HepG2 (cell line): ENCODE data around the gene PPY. TPM values are rescaled to one million over a fixed set of nuclear protein-coding genes. Genes with fewer than 3 reads are reported as not detected.

ENCODE experiments used
- CBFB ChIP-seq: sonication (generic); formaldehyde crosslinking; IDR thresholded peaks from 2 replicates; pipeline ENCODE4 v1.4.0; 2020; ENCODE audit warnings: missing genetic modification reagents
- CBX2 ChIP-seq, 2 experiments: fragments of 200-600 bp in 1 of 2; sonication (generic); formaldehyde crosslinking in 1 of 2; IDR thresholded peaks; 2 replicates each; pipeline versions ENCODE4 v1.7.0 to v1.8.1; 2018 to 2022; ENCODE audit warnings: low read depth in 2 of 2, low read length in 1 of 2, mild to moderate bottlenecking in 1 of 2, missing genetic modification reagents in 1 of 2
- CCDC6 ChIP-seq: sonication (generic); formaldehyde crosslinking; IDR thresholded peaks from 2 replicates; pipeline ENCODE4 v1.8.1; 2022; ENCODE audit warnings: mild to moderate bottlenecking, missing genetic modification reagents, moderate library complexity
- CEBPG ChIP-seq: IDR thresholded peaks from 2 replicates; pipeline ENCODE4 v1.6.1; 2016
- FOXM1 ChIP-seq: sonication (generic); formaldehyde crosslinking; IDR thresholded peaks from 2 replicates; pipeline ENCODE4 v1.5.0; 2020; ENCODE audit warnings: missing genetic modification reagents
- FOXP1 ChIP-seq, 2 experiments: fragments of 450-650 bp in 1 of 2; IDR thresholded peaks; 2 replicates each; pipeline ENCODE4 v1.6.1; 2017 to 2018; ENCODE audit warnings: antibody characterized with exemption in 1 of 2
- KDM2A ChIP-seq: sonication (generic); formaldehyde crosslinking; IDR thresholded peaks from 2 replicates; pipeline ENCODE4 v1.4.0; 2020; ENCODE audit warnings: low read depth, missing genetic modification reagents, borderline replicate concordance
- KLF16 ChIP-seq, 2 experiments: sonication (generic) in 1 of 2; formaldehyde crosslinking in 1 of 2; IDR thresholded peaks; 2 replicates each; pipeline versions ENCODE4 v1.6.1 to v1.8.0; 2016 to 2023; ENCODE audit warnings: missing genetic modification reagents in 2 of 2, missing compliant biosample characterization in 1 of 2
- MLLT10 ChIP-seq: sonication (generic); formaldehyde crosslinking; IDR thresholded peaks from 2 replicates; pipeline ENCODE4 v1.4.0; 2020; ENCODE audit warnings: missing genetic modification reagents
- NR2F2 ChIP-seq: IDR thresholded peaks from 2 replicates; pipeline ENCODE4 v1.6.1; 2012; ENCODE audit warnings: low read depth, inconsistent platforms, borderline replicate concordance
- POLR2AphosphoS2 ChIP-seq: IDR thresholded peaks from 2 replicates; pipeline ENCODE4 v1.6.1; 2011; ENCODE audit warnings: low read depth, low read length, improper control_type of control experiment
- RBM39 ChIP-seq: fragments of 200-400 bp; formaldehyde crosslinking; IDR thresholded peaks from one replicate; pipeline ENCODE4 v1.6.1; 2018; ENCODE audit warnings: antibody characterized with exemption, mild to moderate bottlenecking, low read depth, low read length; ENCODE audit not compliant: poor library complexity, severe bottlenecking
- SALL1 ChIP-seq: sonication (generic); formaldehyde crosslinking; IDR thresholded peaks from 2 replicates; pipeline ENCODE4 v1.8.0; 2022; ENCODE audit warnings: mild to moderate bottlenecking, missing genetic modification reagents
- SIN3B ChIP-seq: fragments of 150-350 bp; IDR thresholded peaks from 2 replicates; pipeline ENCODE4 v1.6.1; 2014; ENCODE audit warnings: low read length
- SMC3 ChIP-seq: IDR thresholded peaks from 2 replicates; pipeline ENCODE4 v1.6.1; 2011; ENCODE audit warnings: low read length, improper control_type of control experiment
- SP4 ChIP-seq: sonication (generic); formaldehyde crosslinking; IDR thresholded peaks from 2 replicates; pipeline ENCODE4 v1.8.1; 2023; ENCODE audit warnings: mild to moderate bottlenecking, missing genetic modification reagents
- YEATS4 ChIP-seq: sonication (generic); formaldehyde crosslinking; IDR thresholded peaks from 2 replicates; pipeline ENCODE4 v1.4.0; 2020; ENCODE audit warnings: missing genetic modification reagents, borderline replicate concordance
- ZNF451 ChIP-seq: sonication (generic); formaldehyde crosslinking; IDR thresholded peaks from 2 replicates; pipeline ENCODE4 v1.5.0; 2020; ENCODE audit warnings: mild to moderate bottlenecking, missing genetic modification reagents
- ZNF792 ChIP-seq: IDR thresholded peaks from 2 replicates; pipeline ENCODE4 v1.6.1; 2016
- polyA plus RNA-seq, 8 experiments: library from polyadenylated mRNA; depleted of rRNA in 3 of 8; stranded (reverse) in 7 of 8; unstranded in 1 of 8; fragments of >200 nt; fragmentation: Illumina TruSeq in 4 of 8; extraction: Trizol in 4 of 8; gene quantifications; 2 replicates each; pipeline versions ENCODE4 v1.2.1 to v1.2.3, GENCODE V29; 2011 to 2016; ENCODE audit warnings: low read depth in 4 of 8, missing spikeins in 1 of 8, mixed read lengths in 1 of 8; ENCODE audit not compliant: insufficient read depth in 1 of 8
- total RNA-seq, 5 experiments: library from RNA; depleted of rRNA; stranded (reverse); fragments of >200 nt; fragmentation: Illumina TruSeq; extraction: Trizol; gene quantifications; 2 replicates each; pipeline ENCODE4 v1.2.3, GENCODE V29; 2016; ENCODE audit warnings: low read depth in 1 of 5
- TF ChIP-seq, protein P1 (sequence below): sonication (generic); formaldehyde crosslinking; IDR thresholded peaks from 2 replicates; pipeline ENCODE4 v1.8.1; 2022; ENCODE audit warnings: low read depth, mild to moderate bottlenecking, missing genetic modification reagents
- TF ChIP-seq, protein P2 (sequence below): sonication (generic); formaldehyde crosslinking; IDR thresholded peaks from 2 replicates; pipeline ENCODE4 v1.5.1; 2020; ENCODE audit warnings: missing genetic modification reagents, mild to moderate bottlenecking, borderline replicate concordance
- TF ChIP-seq, protein P3 (sequence below): sonication (generic); formaldehyde crosslinking; IDR thresholded peaks from 2 replicates; pipeline ENCODE4 v1.4.0; 2020; ENCODE audit warnings: mild to moderate bottlenecking, missing genetic modification reagents, borderline replicate concordance
- TF ChIP-seq, protein P4 (sequence below): sonication (generic); formaldehyde crosslinking; IDR thresholded peaks from 2 replicates; pipeline ENCODE4 v1.4.0; 2020; ENCODE audit warnings: missing genetic modification reagents, borderline replicate concordance

The PPY gene
- total and polyA plus RNA-seq, 2 of the 13 experiments (the other 11 are each of a cell fraction or from before 2014, with no cell fraction given): not detected

DNA sequence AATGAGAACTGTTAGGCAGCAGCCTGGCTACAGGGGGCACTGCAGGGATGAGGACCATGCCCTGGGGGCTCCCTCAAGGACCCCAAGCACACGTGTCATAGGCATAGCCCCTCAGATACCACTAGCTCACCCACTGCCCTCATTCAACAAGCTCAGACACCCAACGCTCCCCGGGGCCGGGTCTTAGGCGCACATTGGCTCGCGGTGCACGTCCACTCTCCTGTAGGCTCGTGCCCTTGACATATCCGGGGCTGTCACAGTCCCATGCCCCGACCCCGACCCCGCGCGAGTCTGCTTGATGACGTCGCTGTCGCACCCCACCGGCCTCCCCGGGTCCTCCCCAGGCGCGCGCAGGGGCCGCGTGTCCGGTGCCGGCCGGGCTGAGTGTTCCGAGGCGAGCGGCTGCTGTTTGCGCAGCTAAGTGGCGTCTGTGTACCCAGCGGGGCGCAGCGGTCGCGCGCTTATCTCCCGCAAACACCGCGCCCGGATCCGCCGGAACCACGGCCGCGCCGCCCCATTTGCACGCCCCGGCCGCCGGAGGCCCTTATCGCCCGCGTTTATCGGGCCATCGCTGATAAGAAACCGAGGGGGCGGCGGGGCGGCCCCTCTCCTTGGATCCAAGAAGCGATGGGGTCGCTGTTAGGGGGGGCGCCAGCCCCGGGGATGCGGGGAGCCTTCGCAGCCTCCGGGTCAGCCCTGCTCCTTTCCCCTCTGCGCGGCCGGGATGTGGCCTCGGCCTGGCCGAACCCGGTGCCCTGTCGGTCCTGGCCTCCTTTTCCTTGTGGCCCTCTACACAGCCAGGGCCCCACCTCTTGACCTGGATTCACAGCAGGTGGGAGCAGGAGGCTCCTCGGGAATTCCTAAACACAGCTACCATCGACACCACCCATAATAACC lies 41.5 kb upstream of the PPY start (continued):
- TF ChIP-seq, protein P1, sequence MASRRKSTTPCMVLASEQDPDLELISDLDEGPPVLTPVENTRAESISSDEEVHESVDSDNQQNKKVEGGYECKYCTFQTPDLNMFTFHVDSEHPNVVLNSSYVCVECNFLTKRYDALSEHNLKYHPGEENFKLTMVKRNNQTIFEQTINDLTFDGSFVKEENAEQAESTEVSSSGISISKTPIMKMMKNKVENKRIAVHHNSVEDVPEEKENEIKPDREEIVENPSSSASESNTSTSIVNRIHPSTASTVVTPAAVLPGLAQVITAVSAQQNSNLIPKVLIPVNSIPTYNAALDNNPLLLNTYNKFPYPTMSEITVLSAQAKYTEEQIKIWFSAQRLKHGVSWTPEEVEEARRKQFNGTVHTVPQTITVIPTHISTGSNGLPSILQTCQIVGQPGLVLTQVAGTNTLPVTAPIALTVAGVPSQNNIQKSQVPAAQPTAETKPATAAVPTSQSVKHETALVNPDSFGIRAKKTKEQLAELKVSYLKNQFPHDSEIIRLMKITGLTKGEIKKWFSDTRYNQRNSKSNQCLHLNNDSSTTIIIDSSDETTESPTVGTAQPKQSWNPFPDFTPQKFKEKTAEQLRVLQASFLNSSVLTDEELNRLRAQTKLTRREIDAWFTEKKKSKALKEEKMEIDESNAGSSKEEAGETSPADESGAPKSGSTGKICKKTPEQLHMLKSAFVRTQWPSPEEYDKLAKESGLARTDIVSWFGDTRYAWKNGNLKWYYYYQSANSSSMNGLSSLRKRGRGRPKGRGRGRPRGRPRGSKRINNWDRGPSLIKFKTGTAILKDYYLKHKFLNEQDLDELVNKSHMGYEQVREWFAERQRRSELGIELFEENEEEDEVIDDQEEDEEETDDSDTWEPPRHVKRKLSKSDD (CRISPR knock-in tag): 0 out of 2 replicates have a peak, but pooled peaks have one; percentile 54
- TF ChIP-seq ZNF451 (peak; percentile 58; the same call in 1 of the 2 replicates), FOXP1 (IDR thresholded peaks at IDR 0.05) (no peak), FOXP1 (CRISPR knock-in tag; IDR thresholded peaks at IDR 0.05) (peak; percentile 84), CEBPG (peak; percentile 10; the same call in 1 of the 2 replicates), YEATS4 (no peak), KLF16 (CRISPR knock-in tag; IDR thresholded peaks at IDR 0.05) (peak; percentile 30 to 81; a peak in 2 of 4 replicates), KDM2A (CRISPR knock-in tag) (peak; percentile 98), CBFB (CRISPR knock-in tag) (peak; percentile 98), SALL1 (CRISPR knock-in tag) (peak; percentile 97), MLLT10 (CRISPR knock-in tag) (no peak), NR2F2 (peak; percentile 71; the same call in 1 of the 2 replicates), CBX2 (IDR thresholded peaks at IDR 0.05; ENCODE audit: low read depth, low read length) (no peak), CBX2 (CRISPR knock-in tag; IDR thresholded peaks at IDR 0.05; ENCODE audit: low read depth) (peak; percentile 98), POLR2AphosphoS2 (no peak), ZNF792 (CRISPR knock-in tag) (peak; percentile 94), CCDC6 (CRISPR knock-in tag) (peak; percentile 88; the same call in 1 of the 2 replicates), SMC3 (no peak), FOXM1 (CRISPR knock-in tag) (no peak), RBM39 (peak; percentile 88), SP4 (peak; percentile 74), SIN3B (no peak)
- TF ChIP-seq, protein P2, sequence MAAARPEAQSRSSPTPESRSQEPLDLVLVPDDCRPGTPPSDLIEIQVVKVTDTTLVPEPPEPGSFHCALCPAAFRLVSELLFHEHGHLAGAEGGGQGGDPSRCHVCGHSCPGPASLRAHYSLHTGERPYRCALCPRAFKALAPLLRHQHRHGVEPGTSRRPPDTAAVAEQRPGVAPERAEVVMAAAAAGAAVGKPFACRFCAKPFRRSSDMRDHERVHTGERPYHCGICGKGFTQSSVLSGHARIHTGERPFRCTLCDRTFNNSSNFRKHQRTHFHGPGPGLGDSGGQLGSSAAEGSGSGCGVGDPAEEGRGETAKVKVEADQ (CRISPR knock-in tag): peak; percentile 87
- TF ChIP-seq, protein P3, sequence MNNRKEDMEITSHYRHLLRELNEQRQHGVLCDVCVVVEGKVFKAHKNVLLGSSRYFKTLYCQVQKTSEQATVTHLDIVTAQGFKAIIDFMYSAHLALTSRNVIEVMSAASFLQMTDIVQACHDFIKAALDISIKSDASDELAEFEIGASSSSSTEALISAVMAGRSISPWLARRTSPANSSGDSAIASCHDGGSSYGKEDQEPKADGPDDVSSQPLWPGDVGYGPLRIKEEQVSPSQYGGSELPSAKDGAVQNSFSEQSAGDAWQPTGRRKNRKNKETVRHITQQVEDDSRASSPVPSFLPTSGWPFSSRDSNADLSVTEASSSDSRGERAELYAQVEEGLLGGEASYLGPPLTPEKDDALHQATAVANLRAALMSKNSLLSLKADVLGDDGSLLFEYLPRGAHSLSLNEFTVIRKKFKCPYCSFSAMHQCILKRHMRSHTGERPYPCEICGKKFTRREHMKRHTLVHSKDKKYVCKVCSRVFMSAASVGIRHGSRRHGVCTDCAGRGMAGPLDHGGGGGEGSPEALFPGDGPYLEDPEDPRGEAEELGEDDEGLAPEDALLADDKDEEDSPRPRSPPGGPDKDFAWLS (CRISPR knock-in tag): peak; percentile 90; the same call in 1 of the 2 replicates
- TF ChIP-seq, protein P4, sequence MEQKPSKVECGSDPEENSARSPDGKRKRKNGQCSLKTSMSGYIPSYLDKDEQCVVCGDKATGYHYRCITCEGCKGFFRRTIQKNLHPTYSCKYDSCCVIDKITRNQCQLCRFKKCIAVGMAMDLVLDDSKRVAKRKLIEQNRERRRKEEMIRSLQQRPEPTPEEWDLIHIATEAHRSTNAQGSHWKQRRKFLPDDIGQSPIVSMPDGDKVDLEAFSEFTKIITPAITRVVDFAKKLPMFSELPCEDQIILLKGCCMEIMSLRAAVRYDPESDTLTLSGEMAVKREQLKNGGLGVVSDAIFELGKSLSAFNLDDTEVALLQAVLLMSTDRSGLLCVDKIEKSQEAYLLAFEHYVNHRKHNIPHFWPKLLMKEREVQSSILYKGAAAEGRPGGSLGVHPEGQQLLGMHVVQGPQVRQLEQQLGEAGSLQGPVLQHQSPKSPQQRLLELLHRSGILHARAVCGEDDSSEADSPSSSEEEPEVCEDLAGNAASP (CRISPR knock-in tag): peak; percentile 76
